K562 (cell line): ENCODE results near the gene RBM19. TPM values are rescaled to one million over a fixed set of nuclear protein-coding genes. Genes with fewer than 3 reads are reported as not detected.

Experiments used
- FOSL1 ChIP-seq: fragments of 200-800 bp; sonication (Bioruptor generic); conservative IDR thresholded peaks from 2 replicates; pipeline ENCODE4 v1.6.1; 2016; ENCODE audit warnings: missing genetic modification characterization, missing compliant biosample characterization
- SMC3 ChIP-seq: conservative IDR thresholded peaks from 2 replicates; pipeline ENCODE4 v1.6.1; 2011; ENCODE audit warnings: low read depth, low read length, improper control_type of control experiment; ENCODE audit not compliant: insufficient read depth
- ZNF75A ChIP-seq: fragments of 450-650 bp; formaldehyde crosslinking; IDR thresholded peaks from 2 replicates; pipeline ENCODE4 v1.4.0; 2020; ENCODE audit warnings: mild to moderate bottlenecking
- polyA plus RNA-seq, 8 experiments: library from polyadenylated mRNA; depleted of rRNA in 4 of 8; stranded (reverse) in 5 of 8; unstranded in 3 of 8; fragments of >200 nt; fragmentation: Nextera tagmentation in 2 of 8; fragmentation: Illumina TruSeq in 1 of 8; extraction: Ambion mirVana in 2 of 8; extraction: Trizol in 1 of 8; gene quantifications; 2 replicates each; pipeline versions ENCODE4 v1.2.1 to v1.2.3, GENCODE V29; 2011 to 2014; ENCODE audit warnings: inconsistent platforms in 1 of 8, missing spikeins in 1 of 8
- total RNA-seq, 7 experiments: library from RNA; depleted of rRNA in 6 of 7; stranded (reverse); fragments of >200 nt in 6 of 7; fragmentation: Illumina TruSeq in 2 of 7; extraction: Trizol in 2 of 7; gene quantifications; 2 replicates each; pipeline versions ENCODE4 v1.2.1 to v1.2.3, GENCODE V29; 2011 to 2021; ENCODE audit warnings: low replicate concordance in 1 of 7
- TF ChIP-seq, protein P1 (sequence below): fragments of 450-650 bp; IDR thresholded peaks from 2 replicates; pipeline ENCODE4 v1.6.1; 2016
- TF ChIP-seq, protein P2 (sequence below): fragments of 450-650 bp; IDR thresholded peaks from 2 replicates; pipeline ENCODE4 v1.6.1; 2014; ENCODE audit warnings: low read depth, mild to moderate bottlenecking, moderate library complexity, borderline replicate concordance
- TF ChIP-seq, protein P3 (sequence below): fragments of 250-450 bp; sonication (Bioruptor Pico); IDR thresholded peaks from 2 replicates; pipeline ENCODE4 v1.4.0; 2020; ENCODE audit warnings: mild to moderate bottlenecking, moderate library complexity
- TF ChIP-seq, protein P4 (sequence below), 2 experiments: IDR thresholded peaks in 1 of 2; conservative IDR thresholded peaks in 1 of 2; 2 replicates each; pipeline ENCODE4 v1.6.1; 2016; ENCODE audit warnings: low read depth in 2 of 2, mild to moderate bottlenecking in 1 of 2, missing compliant biosample characterization in 1 of 2, missing genetic modification characterization in 1 of 2, moderate library complexity in 1 of 2
- TF ChIP-seq, protein P5 (sequence below): sonication (generic); formaldehyde crosslinking; IDR thresholded peaks from 2 replicates; pipeline ENCODE4 v1.8.1; 2022; ENCODE audit warnings: missing genetic modification reagents
- TF ChIP-seq, protein P6 (sequence below): fragments of 250-450 bp; sonication (Bioruptor Pico); IDR thresholded peaks from 2 replicates; pipeline ENCODE4 v1.9.0; 2021; ENCODE audit warnings: mild to moderate bottlenecking

The RBM19 gene
- total and polyA plus RNA-seq, 9 of the 15 experiments (the other 6 are each of a cell fraction or from before 2014, with no cell fraction given), result 16.0 to 58.4 (median 37.9) TPM

DNA sequence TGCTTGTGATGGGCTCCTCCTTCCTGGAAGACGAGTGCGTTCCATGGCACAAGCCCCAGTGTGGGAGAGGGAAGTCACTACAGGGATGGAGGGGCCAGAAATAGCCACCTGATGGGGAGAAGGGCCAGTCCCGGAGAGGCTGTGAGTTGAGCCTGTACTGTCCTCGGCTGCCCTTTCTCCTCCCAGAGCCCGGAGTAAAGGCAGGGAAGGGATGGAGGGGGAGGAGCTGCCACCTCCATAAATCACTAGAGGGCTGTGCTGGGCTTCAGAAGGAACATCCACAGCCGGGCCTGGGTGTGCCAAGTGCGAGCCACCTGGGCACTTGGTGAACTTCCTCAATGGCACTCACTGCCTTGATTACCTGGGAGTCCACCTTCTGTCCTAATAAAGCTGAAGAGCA is 110.1 kb downstream of the RBM19 start (continued):
- TF ChIP-seq, protein P1, sequence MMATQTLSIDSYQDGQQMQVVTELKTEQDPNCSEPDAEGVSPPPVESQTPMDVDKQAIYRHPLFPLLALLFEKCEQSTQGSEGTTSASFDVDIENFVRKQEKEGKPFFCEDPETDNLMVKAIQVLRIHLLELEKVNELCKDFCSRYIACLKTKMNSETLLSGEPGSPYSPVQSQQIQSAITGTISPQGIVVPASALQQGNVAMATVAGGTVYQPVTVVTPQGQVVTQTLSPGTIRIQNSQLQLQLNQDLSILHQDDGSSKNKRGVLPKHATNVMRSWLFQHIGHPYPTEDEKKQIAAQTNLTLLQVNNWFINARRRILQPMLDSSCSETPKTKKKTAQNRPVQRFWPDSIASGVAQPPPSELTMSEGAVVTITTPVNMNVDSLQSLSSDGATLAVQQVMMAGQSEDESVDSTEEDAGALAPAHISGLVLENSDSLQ, result peak; percentile 43; the same call in 1 of the 2 replicates
- TF ChIP-seq, protein P2, sequence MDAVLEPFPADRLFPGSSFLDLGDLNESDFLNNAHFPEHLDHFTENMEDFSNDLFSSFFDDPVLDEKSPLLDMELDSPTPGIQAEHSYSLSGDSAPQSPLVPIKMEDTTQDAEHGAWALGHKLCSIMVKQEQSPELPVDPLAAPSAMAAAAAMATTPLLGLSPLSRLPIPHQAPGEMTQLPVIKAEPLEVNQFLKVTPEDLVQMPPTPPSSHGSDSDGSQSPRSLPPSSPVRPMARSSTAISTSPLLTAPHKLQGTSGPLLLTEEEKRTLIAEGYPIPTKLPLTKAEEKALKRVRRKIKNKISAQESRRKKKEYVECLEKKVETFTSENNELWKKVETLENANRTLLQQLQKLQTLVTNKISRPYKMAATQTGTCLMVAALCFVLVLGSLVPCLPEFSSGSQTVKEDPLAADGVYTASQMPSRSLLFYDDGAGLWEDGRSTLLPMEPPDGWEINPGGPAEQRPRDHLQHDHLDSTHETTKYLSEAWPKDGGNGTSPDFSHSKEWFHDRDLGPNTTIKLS, result no peak
- TF ChIP-seq SMC3, result no peak
- TF ChIP-seq, protein P3, sequence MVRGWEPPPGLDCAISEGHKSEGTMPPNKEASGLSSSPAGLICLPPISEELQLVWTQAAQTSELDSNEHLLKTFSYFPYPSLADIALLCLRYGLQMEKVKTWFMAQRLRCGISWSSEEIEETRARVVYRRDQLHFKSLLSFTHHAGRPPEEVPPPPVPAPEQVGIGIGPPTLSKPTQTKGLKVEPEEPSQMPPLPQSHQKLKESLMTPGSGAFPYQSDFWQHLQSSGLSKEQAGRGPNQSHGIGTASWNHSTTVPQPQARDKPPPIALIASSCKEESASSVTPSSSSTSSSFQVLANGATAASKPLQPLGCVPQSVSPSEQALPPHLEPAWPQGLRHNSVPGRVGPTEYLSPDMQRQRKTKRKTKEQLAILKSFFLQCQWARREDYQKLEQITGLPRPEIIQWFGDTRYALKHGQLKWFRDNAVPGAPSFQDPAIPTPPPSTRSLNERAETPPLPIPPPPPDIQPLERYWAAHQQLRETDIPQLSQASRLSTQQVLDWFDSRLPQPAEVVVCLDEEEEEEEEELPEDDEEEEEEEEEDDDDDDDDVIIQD (CRISPR knock-in tag), result no peak
- no peak for TF ChIP-seq FOSL1 (tag)
- TF ChIP-seq, protein P4, sequence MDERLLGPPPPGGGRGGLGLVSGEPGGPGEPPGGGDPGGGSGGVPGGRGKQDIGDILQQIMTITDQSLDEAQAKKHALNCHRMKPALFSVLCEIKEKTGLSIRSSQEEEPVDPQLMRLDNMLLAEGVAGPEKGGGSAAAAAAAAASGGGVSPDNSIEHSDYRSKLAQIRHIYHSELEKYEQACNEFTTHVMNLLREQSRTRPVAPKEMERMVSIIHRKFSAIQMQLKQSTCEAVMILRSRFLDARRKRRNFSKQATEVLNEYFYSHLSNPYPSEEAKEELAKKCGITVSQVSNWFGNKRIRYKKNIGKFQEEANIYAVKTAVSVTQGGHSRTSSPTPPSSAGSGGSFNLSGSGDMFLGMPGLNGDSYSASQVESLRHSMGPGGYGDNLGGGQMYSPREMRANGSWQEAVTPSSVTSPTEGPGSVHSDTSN (CRISPR knock-in tag; IDR thresholded peaks at IDR 0.05; ENCODE audit: low read depth), result no peak
- TF ChIP-seq, protein P4 (tag; conservative IDR thresholded peaks at IDR 0.05; ENCODE audit: low read depth), result peak; percentile 70
- no peak for TF ChIP-seq ZNF75A (CRISPR knock-in tag)
- TF ChIP-seq, protein P5, sequence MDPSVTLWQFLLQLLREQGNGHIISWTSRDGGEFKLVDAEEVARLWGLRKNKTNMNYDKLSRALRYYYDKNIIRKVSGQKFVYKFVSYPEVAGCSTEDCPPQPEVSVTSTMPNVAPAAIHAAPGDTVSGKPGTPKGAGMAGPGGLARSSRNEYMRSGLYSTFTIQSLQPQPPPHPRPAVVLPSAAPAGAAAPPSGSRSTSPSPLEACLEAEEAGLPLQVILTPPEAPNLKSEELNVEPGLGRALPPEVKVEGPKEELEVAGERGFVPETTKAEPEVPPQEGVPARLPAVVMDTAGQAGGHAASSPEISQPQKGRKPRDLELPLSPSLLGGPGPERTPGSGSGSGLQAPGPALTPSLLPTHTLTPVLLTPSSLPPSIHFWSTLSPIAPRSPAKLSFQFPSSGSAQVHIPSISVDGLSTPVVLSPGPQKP (CRISPR knock-in tag), result no peak
- TF ChIP-seq, protein P6, sequence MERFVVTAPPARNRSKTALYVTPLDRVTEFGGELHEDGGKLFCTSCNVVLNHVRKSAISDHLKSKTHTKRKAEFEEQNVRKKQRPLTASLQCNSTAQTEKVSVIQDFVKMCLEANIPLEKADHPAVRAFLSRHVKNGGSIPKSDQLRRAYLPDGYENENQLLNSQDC, result no peak
